GM18508 (cell line): ENCODE data around the gene TNFSF8.

Experiments
- ATAC-seq: cut with Tn5 transposase; IDR thresholded peaks from one replicate; pipeline ENCODE4 v1.9.1; 2021; ENCODE audit warnings: moderate number of reproducible peaks; ENCODE audit not compliant: insufficient read depth, unreplicated experiment

The TNFSF8 gene

GRCh38 chr9:114908805-114909448 is 21.5 kb downstream of the TNFSF8 start:
- ATAC-seq: no peak

DNA sequence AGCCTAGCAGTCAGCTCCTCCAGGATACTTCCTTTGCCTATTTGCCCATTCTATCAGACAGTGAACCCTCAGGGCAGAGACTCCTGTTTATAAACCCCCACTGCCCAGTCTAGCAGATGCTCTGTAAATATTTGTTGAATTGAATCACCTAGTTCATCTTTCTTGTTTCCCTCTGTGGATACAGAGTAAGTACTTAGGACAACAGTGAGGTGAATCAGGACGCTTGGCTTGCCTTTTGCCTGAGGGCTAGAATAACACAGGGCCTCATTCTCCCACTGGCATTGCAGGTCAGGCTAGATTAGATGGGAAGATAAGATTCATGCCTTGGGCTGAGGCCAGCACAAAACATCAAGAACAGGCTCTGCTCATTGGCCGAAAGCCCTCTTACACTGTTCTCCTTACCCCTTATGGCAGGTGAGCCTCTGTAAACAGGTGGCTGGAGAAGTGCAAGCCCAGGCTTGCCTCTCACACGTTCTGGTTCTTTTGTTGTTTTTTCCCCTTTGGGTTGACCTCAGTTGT is 22.2 kb downstream of the TNFSF8 start:
- no peak for ATAC-seq

DNA sequence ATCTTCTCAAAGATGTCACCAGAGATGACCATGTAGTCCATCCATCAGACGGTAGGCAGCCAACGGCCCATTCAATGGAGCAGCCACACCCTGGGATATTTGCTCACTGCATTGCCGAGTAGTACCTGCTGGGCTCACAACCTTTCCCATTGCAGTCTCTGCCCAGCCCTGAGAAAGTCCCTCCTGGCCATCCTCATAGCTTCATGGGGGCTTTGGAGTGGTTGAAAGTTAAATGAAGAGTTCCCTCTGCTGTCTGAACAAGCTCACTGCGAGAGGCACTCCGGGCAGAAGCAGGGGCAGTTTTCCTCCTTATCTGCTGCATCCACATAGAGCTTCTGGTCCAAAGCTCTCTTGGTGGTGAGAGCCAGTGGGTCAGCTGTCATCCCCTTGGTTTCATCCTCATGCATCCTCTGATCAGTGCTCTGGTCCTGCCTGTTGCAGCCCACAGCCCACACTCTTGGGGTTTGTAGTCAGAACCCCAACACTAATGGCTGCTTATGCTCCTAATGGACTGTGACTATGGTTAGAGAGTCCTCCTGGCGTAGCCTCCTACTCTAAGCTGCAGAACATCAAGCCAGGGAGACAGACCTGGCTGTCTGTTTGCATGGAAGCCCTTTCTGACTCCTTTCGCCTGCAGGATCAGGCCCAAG is 23.3 kb downstream of the TNFSF8 start:
- ATAC-seq: no peak

- no peak for ATAC-seq
Observed at GRCh38 chr9:114905170-114905940, 25.0 kb downstream of the TNFSF8 start.

DNA sequence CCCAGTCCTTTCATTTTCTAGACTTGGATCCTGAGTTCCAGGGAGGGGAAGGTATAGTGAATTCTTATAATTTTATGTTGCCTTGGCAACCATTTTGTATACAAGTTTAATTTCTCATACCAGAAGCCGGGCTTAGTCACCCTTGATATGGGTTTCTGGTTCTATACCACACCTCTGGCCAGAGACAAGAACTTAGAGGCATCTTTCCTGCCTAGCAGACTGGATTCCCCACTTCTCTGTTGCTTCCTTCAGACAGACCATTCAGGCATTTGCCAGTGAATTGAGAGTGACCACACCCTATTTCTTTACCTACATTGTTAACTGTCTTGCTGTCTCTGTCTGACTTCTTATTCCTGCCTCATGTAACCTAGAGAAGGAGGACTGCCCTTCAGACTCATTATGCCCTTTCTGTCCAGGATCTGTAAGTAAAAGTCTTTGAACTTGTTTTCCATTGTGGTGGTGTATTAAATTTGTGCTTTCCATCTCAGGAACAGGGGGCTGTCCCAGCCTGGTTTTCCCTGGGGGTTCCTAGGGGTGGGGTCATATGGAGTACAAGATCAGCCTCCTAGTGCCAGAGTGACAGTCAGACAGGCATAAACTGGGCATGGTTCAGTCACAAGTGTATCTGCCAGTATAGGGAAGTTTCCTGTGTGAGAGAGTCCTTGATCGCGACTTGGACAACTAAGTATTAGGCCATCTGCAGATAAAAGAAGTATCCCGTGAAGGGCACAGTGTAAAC is 27.4 kb downstream of the TNFSF8 start:
- ATAC-seq: no peak

GRCh38 chr9:114900942-114901802 is 29.2 kb downstream of the TNFSF8 start:
- no peak for ATAC-seq

DNA sequence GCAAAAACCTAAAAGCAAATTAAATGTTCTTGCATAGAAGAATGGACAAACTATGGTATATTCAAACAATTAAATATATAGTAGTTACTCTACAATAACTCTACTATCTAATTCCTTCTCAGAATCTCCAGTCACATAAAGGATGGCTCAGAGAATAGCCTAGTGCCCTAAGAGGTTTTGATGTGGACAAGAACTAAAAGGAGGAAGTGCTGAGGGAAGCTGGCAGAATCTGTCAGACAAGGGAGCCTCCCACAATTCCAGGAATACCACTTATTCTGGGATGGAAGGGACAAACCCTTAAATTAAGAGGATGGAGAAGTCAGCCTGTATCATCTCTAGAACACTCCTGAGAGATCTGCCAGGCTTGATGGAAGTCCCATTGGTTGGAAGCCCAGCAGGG is 30.4 kb downstream of the TNFSF8 start:
- ATAC-seq: no peak

- no peak for ATAC-seq
Observed at GRCh38 chr9:114899461-114899860, 30.9 kb downstream of the TNFSF8 start.

DNA sequence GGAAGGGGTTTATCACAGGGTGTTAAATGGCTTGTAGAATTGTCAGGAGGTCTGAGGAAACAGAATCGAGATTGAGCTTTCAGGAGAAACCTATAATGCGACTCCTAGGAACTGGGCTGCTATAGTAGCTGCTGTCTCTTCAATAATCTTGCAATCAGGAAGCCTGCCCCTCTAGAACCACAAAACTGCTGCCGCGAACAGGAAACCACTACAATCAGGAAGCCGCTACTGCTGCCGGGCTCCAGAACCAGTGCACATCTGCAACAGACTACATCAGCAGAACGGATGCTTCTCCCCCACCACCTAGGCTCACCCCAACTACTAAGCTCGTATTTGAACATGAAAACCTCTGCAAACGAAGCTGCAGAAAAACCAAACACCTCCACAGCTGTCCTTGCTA is 31.6 kb downstream of the TNFSF8 start:
- ATAC-seq: no peak

- ATAC-seq: no peak
Observed at GRCh38 chr9:114897196-114897595, 33.2 kb downstream of the TNFSF8 start.

DNA sequence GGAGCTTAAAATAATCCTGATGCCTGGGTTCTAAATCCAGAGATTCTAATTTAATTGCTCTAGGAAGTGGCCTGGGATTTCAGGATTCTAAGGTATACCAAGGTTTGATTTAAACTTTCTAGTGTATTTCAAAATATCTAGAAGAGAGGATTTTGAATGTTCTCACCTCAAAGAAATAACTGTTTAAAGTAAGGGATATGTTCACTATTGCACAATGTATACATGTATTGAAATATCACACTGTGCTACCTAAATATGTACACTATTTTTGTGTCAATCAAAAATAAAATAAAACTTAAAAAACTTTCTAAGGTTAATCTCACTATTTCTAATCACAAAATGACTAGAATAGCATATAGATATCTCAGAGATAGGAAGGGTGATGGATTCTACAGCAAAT is 34.0 kb downstream of the TNFSF8 start:
- no peak for ATAC-seq

DNA sequence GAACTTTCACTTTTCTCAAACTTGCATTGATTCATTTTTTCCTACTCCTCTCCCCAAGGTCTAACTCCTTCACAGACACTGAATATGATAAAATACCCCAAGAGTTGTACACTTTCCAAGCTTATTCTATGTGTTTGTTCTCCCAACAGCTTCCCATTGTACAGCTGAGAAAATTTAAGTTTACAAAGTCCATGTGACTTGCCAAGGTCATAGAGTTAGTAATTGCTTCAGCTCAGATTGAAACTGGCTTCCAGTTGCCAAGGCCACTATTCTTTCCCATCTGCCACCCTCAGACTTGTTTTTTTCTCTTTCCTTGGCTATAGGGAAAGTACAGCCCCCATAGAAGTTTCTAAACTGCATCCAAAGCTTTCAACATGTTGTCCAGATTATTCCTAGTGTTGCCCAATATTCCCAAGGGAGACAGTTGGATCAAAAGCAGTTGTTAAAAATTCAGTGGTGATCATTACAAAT is 34.8 kb downstream of the TNFSF8 start:
- no peak for ATAC-seq

DNA sequence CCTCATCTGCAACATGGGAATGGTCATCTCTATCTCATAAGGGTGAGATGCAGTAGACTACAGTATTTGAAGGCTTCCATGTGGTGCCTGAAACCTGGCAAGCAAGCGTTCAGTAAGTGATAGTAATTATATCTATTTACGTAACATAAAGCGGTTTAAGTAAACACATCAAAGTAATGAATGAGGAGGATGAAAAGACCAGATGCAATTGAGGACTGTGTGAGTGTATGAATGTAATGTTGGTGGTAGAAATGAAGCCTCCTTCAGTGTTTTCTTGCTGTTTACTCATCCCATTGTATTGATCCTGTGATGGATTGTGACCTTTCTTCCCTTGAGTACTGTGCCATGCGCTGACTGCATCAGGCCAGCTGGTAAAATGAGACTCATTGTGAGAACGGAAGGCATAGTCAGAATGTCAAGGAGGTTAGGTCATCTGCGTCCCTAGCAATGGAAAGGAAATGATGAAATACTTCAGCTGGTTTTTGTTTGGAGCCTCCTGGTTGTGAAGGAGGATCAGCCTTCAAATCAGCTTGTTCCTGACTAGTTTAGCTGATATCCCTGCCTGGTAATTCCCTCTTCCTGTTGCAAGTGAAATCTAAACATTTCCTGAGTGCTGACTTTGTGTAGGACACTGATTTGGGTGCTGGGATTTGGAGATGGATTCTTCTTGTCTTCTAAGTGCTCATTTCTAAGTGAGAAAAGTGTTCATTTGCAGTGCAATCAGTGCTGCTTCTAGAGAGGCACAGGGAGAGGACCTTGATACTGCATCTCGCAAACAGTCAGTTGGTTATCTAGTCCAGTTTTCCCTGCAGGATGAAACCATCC is 35.6 kb downstream of the TNFSF8 start:
- ATAC-seq: no peak

DNA sequence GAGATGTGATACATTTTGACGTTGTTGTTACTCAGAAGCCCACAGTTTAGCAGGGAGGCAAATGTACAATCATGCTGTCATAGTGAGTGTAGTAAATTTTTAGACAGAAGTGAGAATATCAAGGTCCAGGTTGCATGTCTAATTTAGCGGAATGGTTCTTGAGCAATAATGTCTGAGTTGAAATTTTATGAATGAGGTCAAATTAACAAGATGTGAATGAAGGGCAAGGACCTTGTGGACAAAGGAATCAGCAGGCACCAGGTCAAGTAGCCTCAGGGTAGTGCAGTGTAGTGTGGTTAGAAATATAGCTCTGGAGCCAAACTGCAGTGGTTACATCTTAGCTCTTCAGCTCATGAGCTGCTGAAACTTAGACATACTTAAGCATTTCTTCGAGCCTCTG is 36.2 kb downstream of the TNFSF8 start:
- ATAC-seq: no peak

DNA sequence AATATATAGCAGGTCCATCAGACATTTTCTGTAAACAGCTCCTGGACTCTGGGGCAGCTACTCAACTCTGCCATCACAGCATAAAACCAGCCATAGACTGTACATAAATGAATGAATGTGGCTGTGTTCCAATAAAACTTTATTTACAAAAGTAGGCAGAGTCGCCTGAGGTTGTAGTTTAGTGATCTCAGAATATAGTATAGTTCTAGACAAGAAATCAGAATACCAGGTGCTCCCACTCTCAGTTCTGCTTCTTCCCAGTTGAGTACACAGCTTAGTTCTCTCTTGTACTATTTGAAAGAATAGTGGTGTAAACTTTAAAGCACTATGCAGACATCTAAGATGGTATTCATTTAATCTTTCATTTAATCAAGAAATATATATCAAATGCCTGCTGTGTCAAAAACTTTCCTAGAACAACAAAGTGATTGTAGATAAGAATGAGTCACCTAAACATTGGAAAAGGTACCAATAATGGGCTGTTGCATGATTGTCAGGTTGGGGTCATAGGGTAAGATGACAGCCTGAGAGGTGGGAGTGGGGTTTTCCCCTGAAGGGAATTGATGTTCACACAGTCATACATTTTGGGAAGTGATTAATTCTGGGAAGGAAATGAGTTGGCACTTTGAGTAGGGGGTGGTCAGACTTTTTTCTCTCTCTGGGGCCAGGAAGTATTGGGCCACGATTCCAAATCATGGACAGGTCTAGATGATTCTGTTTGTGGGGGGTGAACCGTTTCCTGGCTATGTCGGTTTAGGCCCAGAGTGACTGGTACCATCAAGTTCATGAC is 37.0 kb downstream of the TNFSF8 start:
- no peak for ATAC-seq

DNA sequence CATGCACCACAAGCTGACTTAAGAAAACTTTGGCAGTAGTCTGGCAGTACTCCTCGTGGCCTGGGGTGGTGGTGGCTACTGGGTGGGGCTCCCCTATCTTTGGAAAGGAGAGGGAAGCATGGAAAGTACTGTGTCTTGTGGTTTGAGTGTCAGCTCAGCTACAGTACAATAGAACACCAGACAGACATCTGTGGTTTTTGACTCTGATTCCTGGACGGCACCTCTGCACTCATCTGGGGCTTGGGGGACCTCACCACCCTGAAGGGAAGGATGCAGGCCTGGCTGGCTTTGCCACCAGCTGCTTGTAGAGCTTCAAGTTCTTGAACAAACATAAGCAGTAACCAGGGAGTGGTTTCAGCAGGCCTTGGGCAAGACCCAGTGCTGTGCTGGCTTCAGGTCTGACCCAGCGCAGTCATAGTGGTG is 40.6 kb downstream of the TNFSF8 start:
- ATAC-seq: no peak

DNA sequence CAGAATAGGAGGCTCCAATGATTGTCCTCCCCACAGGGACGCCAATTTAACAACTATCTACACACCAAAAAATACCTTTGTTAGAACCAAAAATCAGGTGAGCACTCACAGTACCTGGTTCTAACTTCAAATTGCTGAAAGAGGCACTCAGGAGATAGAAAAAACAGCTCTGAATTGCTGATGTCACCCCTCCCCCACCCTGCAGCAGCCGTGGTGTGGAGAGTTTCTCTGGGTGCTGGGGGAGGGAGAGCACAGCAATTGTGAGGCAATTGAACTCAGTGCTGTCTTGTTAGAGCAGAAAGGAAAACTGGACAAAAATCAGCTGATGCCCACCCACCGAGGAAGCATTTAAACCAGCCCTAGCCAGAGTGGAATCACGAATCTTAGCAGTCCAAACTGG is 41.8 kb downstream of the TNFSF8 start:
- ATAC-seq: no peak

- ATAC-seq: no peak
Observed at GRCh38 chr9:114887963-114888362, 42.4 kb downstream of the TNFSF8 start.
